ENCODE results near the gene OLA1. TPM values are rescaled to one million over a fixed set of nuclear protein-coding genes. Genes with fewer than 3 reads are reported as not detected.

OLA1 gene
- total RNA-seq, 1 donor from 2014 or later, result 104 TPM

DNA sequence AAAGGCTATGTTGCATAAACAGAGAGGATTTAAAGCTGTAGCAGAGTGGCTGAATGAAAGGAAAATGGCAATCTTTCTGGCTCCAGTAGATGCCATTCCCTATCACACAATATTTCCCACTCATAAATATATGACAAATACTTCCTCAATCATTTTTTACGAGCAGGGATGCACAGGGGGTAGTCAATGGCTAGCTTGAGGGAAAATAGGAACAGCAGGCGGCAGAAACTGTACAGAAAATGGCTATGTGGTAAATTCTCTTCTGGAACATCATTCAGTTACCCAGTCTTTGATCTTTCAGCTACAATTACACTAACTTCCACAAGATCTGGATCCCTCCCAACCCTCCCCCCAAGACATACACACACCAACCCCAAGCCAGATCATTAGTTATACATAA lies 127.2 kb downstream of the OLA1 start:
- no peak for DNase-seq (ENCODE audit: low read depth)
- TF ChIP-seq, protein P1, sequence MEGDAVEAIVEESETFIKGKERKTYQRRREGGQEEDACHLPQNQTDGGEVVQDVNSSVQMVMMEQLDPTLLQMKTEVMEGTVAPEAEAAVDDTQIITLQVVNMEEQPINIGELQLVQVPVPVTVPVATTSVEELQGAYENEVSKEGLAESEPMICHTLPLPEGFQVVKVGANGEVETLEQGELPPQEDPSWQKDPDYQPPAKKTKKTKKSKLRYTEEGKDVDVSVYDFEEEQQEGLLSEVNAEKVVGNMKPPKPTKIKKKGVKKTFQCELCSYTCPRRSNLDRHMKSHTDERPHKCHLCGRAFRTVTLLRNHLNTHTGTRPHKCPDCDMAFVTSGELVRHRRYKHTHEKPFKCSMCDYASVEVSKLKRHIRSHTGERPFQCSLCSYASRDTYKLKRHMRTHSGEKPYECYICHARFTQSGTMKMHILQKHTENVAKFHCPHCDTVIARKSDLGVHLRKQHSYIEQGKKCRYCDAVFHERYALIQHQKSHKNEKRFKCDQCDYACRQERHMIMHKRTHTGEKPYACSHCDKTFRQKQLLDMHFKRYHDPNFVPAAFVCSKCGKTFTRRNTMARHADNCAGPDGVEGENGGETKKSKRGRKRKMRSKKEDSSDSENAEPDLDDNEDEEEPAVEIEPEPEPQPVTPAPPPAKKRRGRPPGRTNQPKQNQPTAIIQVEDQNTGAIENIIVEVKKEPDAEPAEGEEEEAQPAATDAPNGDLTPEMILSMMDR (conservative IDR thresholded peaks at IDR 0.05; ENCODE audit: low read depth, low read length), result no peak
- no peak overlapping the region for H3K4me3 ChIP-seq (ENCODE audit: low read depth, low read length)

DNA sequence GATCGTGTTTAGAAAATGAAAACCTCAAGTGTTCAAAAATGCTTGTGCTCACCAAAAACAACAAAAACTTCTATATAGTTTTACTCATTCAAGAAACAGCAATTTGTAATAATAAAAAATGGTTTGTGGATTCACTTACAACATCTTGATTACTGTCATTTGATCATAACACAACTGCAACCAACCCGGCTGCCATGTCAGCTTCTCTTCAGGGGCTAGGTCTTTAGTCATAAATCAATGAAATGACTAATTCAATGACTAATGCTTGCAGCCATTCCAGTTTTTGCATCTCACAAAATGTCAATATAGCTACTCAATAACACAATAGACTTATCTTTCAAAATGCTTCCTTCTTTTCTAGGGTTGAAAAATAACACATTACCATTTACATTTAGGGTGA lies 128.0 kb downstream of the OLA1 start:
- H3K4me3 ChIP-seq (ENCODE audit: low read depth, low read length), result no peak overlapping the region
- TF ChIP-seq, protein P1 (conservative IDR thresholded peaks at IDR 0.05; ENCODE audit: low read depth, low read length), result no peak
- no peak for DNase-seq (ENCODE audit: low read depth)

DNA sequence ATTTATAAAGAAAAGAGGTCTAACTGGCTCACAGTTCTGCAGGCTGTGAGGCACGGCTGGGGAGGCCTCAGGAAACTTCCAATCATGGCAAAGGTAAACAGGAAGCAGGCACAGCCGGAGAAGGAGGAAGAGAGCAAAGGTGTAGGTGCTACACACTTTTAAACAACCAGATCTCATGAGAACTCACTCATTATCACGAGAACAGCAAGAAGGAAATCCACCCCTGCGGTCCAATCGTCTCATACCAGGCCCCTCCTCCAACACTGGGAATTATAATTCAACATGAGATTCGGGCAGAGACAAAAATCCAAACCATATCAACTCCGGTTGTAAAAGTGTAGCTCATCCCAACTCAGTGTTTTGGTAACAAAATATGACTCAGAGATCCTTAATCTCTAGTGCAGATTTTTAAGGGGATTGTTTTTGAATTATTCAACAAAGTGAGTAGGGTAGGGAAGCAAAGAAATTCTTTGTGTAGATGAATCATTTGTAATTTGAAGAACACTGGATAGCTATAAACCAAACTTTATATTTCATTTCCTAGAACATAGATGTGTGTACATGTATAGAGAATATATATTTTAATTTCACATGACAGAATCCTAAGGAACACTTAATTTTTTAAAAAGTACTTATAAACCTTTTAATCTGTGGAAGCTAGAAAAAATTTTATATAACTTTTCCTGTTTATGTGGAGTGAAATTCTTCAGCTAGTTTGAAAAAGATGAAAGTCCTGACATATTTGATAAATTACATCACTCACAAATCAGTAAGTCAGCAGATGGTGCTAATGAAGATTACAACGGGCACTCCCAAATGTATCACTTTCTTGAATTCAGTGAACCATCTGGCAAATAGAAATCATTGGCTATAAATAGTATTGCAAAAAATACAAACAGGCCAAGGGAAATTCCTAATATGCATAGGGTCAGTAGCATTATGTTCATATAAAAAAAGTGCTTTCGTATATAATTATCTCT lies 130.1 kb downstream of the OLA1 start:
- DNase-seq (ENCODE audit: low read depth), result no peak
- TF ChIP-seq, protein P1 (conservative IDR thresholded peaks at IDR 0.05; ENCODE audit: low read depth, low read length), result no peak
- H3K4me3 ChIP-seq (ENCODE audit: low read depth, low read length), result no peak overlapping the region

DNA sequence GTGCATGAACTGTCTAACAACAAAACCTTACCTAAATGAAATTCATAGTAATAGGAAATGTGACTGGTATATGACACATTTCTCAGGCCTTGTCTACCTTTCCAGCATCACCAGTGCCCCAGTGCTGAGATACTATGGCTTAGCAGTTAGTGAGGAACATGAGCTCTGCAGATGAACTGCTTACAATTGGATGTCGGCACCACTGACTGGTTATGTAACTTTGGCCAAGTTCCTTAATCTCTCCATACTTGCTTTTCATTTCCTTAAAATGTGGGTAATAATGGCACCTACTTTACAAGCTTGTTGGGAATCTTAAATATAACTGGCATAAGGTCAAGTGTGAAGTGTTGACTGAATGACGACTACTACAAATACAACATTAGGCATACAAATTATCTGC lies 136.3 kb downstream of the OLA1 start:
- TF ChIP-seq, protein P1 (conservative IDR thresholded peaks at IDR 0.05; ENCODE audit: low read depth, low read length), result no peak
- H3K4me3 ChIP-seq (ENCODE audit: low read depth, low read length), result no peak overlapping the region
- DNase-seq (ENCODE audit: low read depth), result no peak

DNA sequence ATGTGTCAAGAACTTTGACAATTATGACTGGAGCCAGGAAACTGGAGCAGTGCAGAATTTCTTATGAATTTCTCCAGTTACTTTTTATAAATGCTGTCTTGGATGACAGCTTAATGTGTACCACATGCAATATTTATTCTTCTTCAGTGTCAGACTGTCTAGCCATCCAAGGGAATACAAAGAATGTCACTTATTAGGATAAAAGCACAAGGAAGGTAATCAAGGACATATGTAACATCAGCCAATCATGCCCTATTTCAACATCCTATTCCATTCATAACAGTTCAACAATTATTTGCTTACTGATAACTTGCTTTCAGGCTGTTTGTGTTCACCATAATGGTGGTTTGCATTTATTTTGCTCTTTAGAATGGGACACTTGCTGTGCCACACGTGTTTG lies 139.8 kb downstream of the OLA1 start:
- no peak overlapping the region for H3K4me3 ChIP-seq (ENCODE audit: low read depth, low read length)
- no peak for DNase-seq (ENCODE audit: low read depth)
- TF ChIP-seq, protein P1 (conservative IDR thresholded peaks at IDR 0.05; ENCODE audit: low read depth, low read length), result no peak

DNA sequence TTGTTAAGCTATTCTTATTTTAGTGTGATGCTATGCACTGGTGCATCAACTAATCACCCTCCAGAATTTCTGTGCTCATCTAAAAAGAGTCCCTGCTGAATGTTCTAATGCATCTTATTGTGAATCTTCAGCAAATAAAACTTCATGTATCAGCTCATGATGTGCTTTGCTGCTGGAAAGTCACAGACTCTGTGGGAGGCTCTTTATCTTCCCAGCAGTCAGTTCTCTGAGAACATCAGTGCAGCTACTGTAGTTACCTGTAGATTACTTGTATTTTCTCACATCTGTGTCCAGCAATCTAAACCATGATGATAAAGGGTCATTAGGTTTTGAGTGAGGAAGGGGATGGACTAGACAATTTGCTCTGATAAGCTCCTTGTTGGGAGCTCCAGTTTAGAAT lies 141.6 kb downstream of the OLA1 start:
- no peak for DNase-seq (ENCODE audit: low read depth)
- TF ChIP-seq, protein P1 (conservative IDR thresholded peaks at IDR 0.05; ENCODE audit: low read depth, low read length), result no peak

DNA sequence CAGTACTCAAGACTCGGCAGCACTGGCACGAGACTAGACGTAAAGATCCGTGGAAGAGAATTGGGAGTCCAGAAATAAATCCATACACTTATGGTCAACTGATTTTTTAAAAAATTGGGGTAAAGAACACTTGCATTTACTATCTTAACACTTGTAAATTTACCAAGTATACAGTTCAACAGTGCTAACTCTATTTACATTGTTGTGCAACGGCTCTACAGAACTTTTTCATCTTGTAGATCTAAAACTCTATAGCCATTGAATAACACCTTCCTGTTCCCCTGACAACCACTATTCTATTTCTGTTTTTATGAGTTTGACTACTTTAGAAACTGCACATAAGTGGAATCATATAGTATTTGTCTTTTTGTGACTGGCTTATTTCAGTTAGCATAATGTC lies 153.8 kb downstream of the OLA1 start:
- H3K4me3 ChIP-seq (ENCODE audit: low read depth, low read length), result no peak overlapping the region
- DNase-seq (ENCODE audit: low read depth), result no peak
- TF ChIP-seq, protein P1 (conservative IDR thresholded peaks at IDR 0.05; ENCODE audit: low read depth, low read length), result no peak

More for the DNA sequence above, 141.6 kb downstream of the OLA1 start:
- no peak overlapping the region for H3K4me3 ChIP-seq (ENCODE audit: low read depth, low read length)

All from epithelial cell of proximal tubule (primary cell).